GM12875 (cell line): Measurements from ENCODE around the gene TEX29.

Source experiments
- H3K4me3 ChIP-seq: one replicate; pipeline ENCODE4 v1.5.1; 2011; ENCODE audit warnings: low read depth, low read length, control low read depth
- CTCF ChIP-seq: IDR thresholded peaks from 2 replicates; pipeline ENCODE4 v1.5.1; 2011; ENCODE audit warnings: low read depth, mild to moderate bottlenecking, control low read depth, inconsistent platforms, low read length, moderate library complexity, borderline replicate concordance; ENCODE audit not compliant: insufficient read depth

TEX29 gene

GRCh38 chr13:111322001-111322915 is 1.8 kb downstream of the TEX29 start:
- TF ChIP-seq CTCF = no peak

GRCh38 chr13:111322916-111323331 is 2.5 kb downstream of the TEX29 start:
- no peak for TF ChIP-seq CTCF
- no peak overlapping the region for H3K4me3 ChIP-seq

More at GRCh38 chr13:111322001-111322915, 1.8 kb downstream of the TEX29 start:
- no peak overlapping the region for H3K4me3 ChIP-seq

- no peak for TF ChIP-seq CTCF
- H3K4me3 ChIP-seq = no peak overlapping the region
Measured at GRCh38 chr13:111323549-111323948, 3.1 kb downstream of the TEX29 start.

- no peak for TF ChIP-seq CTCF
- H3K4me3 ChIP-seq = no peak overlapping the region
Measured at GRCh38 chr13:111323950-111324651, 3.7 kb downstream of the TEX29 start.

GRCh38 chr13:111324736-111325135 is 4.3 kb downstream of the TEX29 start:
- no peak for TF ChIP-seq CTCF
- no peak overlapping the region for H3K4me3 ChIP-seq

GRCh38 chr13:111325146-111325890 is 4.9 kb downstream of the TEX29 start:
- TF ChIP-seq CTCF = no peak
- no peak overlapping the region for H3K4me3 ChIP-seq
